ENCODE data around the gene APBA2. TPM values are rescaled to one million over a fixed set of nuclear protein-coding genes. Genes with fewer than 3 reads are reported as not detected.

Gene APBA2
- total RNA-seq, 5 donors from 2014 or later (not counting 1 experiment from before 2014, with no cell fraction given) = 78.9 to 118 (median 94.9) TPM

DNA sequence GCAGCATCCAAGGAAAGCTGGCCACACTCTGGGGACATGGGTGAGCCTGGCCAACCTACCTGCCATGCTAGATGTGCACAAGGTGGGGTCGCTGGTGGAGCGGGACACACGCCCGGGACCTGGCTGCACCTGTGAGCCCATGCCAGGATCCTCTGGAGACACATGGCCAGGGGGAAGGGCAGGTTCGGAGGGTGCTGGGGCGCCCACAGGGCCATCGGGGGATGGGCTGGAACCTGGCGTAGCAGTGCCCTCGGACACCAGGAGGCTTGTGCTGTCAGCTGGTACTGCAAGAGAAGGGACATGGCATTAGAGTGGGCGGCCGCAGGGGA lies 240.4 kb downstream of the APBA2 start:
- Histone ChIP-seq H3K36me3 (ENCODE audit: control insufficient read depth in 2 of 2, extremely low read depth in 1 of 2, insufficient read depth in 1 of 2, low read length in 1 of 2) (no peaks in the 10 kb centered on the region), H3K27ac (ENCODE audit: low read length) (no peak overlapping the region), H3K4me3 (ENCODE audit: control insufficient read depth in 1 of 2, extremely low read depth in 1 of 2, low read length in 1 of 2) (no peak overlapping the region), H3K27me3 (replicated peaks in 1 of 2; ENCODE audit: control insufficient read depth in 2 of 2, extremely low read depth in 1 of 2, insufficient read depth in 2 of 2, low read length in 1 of 2) (peaks cover 0 to 14% of the 10 kb centered on the region in 2 experiments), H3K9me3 (no peaks in the 10 kb centered on the region), H3K4me1 (ENCODE audit: control insufficient read depth in 1 of 2, extremely low read depth in 1 of 2, insufficient read depth in 2 of 2, low read length in 2 of 2) (no peaks in the 10 kb centered on the region)
- no peaks in the 10 kb centered on the region for H3K27me3 Mint-ChIP-seq
- ChIA-PET POLR2A (no interaction called here), CTCF (interaction anchor here in 1 of 2 donors (0.9 kb wide), 1 partner anchor 21 kb away, joined by 3 read pairs; no protein-coding TSS in a partner anchor)
- no peak for ATAC-seq (replicated peaks in 1 of 4)
- no peaks in the 10 kb centered on the region for H3K36me3 Mint-ChIP-seq
- H3K9me3 Mint-ChIP-seq = no peaks in the 10 kb centered on the region
- WGBS (ENCODE audit: insufficient coverage) = 82% methylated on average over 11 of the region's 11 CpGs
- no peak for DNase-seq
- H3K4me3 Mint-ChIP-seq = no peak overlapping the region
- no peak overlapping the region for H3K27ac Mint-ChIP-seq
- no peaks in the 10 kb centered on the region for H3K4me1 Mint-ChIP-seq

DNA sequence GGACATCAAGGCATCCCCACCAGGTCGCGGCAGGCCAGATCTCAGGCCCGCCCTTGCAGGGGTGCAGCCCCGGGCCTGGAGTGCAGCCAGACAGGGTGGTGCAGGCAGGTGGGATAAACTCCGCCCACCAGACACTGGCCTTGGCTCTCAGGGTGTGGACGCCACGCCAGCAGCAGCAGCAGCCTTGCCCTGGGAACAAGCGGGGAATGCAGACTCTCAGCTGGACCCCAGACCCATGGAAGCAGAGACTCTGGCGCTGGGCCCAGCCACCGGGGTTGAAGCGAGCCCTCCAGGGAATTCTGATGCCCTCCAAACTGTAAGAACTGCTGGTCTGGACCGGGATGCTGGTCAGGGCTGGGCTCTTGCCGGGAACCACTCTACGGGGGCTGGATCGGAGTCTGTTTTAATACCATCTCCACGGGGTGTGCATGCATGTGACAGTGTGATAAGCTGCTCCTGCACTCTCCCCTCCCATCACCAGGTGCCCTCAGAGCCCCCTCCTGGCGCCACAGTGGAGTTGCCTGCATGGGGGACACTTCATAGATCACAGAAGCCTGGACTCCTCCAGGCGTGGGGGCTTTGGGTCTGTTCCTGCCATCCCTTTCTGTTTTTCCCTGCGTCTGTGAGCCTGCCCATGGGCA lies 241.2 kb downstream of the APBA2 start:
- peaks cover 0 to 14% of the 10 kb centered on the region in 2 experiments for H3K27me3 ChIP-seq (replicated peaks in 1 of 2; ENCODE audit: control insufficient read depth in 2 of 2, extremely low read depth in 1 of 2, insufficient read depth in 2 of 2, low read length in 1 of 2)
- no peak overlapping the region for H3K4me3 ChIP-seq (ENCODE audit: control insufficient read depth in 1 of 2, extremely low read depth in 1 of 2, low read length in 1 of 2)
- DNase-seq (no peak), ATAC-seq (replicated peaks in 1 of 4) (no peak)
- Mint-ChIP-seq H3K4me3 (no peak overlapping the region), H3K36me3 (no peaks in the 10 kb centered on the region), H3K27me3 (peaks cover 0 to 3% of the 10 kb centered on the region in 2 donors), H3K9me3 (no peaks in the 10 kb centered on the region), H3K27ac (no peak overlapping the region), H3K4me1 (peaks cover 0 to 4% (median 0%) of the 10 kb centered on the region in 3 donors)
- POLR2A ChIA-PET = no interaction called here
- no peaks in the 10 kb centered on the region for H3K36me3 ChIP-seq (ENCODE audit: control insufficient read depth in 2 of 2, extremely low read depth in 1 of 2, insufficient read depth in 1 of 2, low read length in 1 of 2)
- H3K4me1 ChIP-seq (ENCODE audit: control insufficient read depth in 1 of 2, extremely low read depth in 1 of 2, insufficient read depth in 2 of 2, low read length in 2 of 2) = peaks cover 0 to 4% of the 10 kb centered on the region in 2 experiments
- CTCF ChIA-PET = no interaction called here
- no peaks in the 10 kb centered on the region for H3K9me3 ChIP-seq
- 82% methylated on average over 16 of the region's 19 CpGs for WGBS (ENCODE audit: insufficient coverage)
- no peak overlapping the region for H3K27ac ChIP-seq (ENCODE audit: low read length)

DNA sequence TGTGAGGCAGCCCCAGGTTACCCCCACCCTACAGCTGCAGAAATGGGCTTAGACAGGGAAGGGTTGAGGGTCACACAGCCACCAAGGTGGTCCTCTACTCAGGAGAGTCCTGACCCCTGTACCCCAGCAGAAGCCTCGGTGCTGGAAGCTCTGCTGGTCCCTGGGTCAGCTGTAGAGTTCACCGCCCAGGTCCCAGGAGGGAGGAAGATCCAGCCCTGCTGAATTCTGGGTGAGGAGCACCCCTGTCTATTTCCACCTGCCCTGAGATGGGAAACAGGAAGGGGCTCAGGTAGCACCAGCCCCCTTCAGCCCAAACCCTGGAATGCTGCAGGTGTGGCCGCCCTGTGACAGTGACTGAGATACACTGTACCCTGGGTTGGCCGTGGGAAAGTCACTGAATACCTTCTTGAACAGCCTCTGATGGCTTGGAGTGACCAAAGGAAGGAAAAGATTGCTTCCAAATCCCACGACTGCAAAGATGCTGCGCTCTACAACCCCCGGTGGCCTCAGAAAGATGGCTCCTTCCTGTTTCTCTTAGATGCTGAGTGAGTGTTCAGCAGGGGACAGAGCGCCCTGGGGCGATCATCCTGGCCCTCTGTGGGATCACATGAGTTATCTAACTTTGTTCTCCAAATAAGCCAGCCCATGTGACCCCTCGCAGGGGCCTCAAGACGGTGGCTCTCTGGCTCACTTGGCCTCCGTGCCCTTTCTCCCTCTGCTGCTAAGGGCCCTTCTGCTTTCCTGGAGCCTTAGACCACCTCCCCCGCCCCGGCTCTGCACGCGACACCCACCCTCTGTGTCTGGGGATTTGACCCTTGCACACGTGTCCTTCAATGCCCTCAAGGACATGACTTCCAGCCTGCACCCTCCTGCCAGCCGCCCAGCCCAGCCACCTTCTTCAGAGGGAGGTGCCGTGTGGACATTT lies 242.0 kb downstream of the APBA2 start:
- no peak for DNase-seq
- peaks cover 0 to 4% (median 0%) of the 10 kb centered on the region in 3 donors for H3K4me1 Mint-ChIP-seq
- H3K27me3 Mint-ChIP-seq = peaks cover 0 to 3% of the 10 kb centered on the region in 2 donors

DNA sequence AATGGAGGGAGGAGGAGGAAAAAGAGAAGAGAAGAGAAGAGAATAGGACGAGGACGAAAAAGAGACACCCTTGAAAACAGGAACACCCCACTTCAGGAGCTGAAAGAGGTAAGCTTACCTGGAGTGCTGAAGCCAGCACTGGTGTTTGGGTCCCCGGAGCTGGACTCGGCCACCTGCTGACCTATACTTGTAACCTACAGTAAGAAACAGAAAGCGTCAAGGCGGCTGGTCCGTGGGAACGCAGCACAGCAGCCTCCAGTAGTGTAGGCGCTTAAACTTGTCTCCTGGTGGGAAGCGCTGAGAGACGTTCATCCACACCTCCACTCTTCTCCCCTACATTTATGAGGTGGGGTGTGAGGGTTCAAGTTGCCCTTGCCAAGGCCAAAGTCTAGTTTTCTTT lies 242.9 kb downstream of the APBA2 start:
- Mint-ChIP-seq H3K27ac (no peak overlapping the region), H3K4me1 (peaks cover 0 to 4% (median 0%) of the 10 kb centered on the region in 3 donors), H3K9me3 (no peaks in the 10 kb centered on the region), H3K27me3 (peaks cover 0 to 3% of the 10 kb centered on the region in 2 donors), H3K36me3 (no peaks in the 10 kb centered on the region), H3K4me3 (no peak overlapping the region)
- Histone ChIP-seq H3K36me3 (ENCODE audit: control insufficient read depth in 2 of 2, extremely low read depth in 1 of 2, insufficient read depth in 1 of 2, low read length in 1 of 2) (no peaks in the 10 kb centered on the region), H3K9me3 (no peaks in the 10 kb centered on the region), H3K4me1 (ENCODE audit: control insufficient read depth in 1 of 2, extremely low read depth in 1 of 2, insufficient read depth in 2 of 2, low read length in 2 of 2) (peaks cover 0 to 7% of the 10 kb centered on the region in 2 experiments), H3K27me3 (replicated peaks in 1 of 2; ENCODE audit: control insufficient read depth in 2 of 2, extremely low read depth in 1 of 2, insufficient read depth in 2 of 2, low read length in 1 of 2) (peaks cover 0 to 19% of the 10 kb centered on the region in 2 experiments), H3K27ac (ENCODE audit: low read length) (no peak overlapping the region), H3K4me3 (ENCODE audit: control insufficient read depth in 1 of 2, extremely low read depth in 1 of 2, low read length in 1 of 2) (no peak overlapping the region)
- ChIA-PET CTCF (interaction anchor here in 1 of 2 donors (0.6 kb wide), 1 partner anchor 1804 kb away, joined by 3 read pairs; no protein-coding TSS in a partner anchor), POLR2A (no interaction called here)
- no peak for DNase-seq
- ATAC-seq (replicated peaks in 1 of 4) = no peak
- 75% methylated on average over 2 of the region's 11 CpGs for WGBS (ENCODE audit: insufficient coverage)

More for the DNA sequence above, 242.0 kb downstream of the APBA2 start:
- Histone ChIP-seq H3K9me3 (no peaks in the 10 kb centered on the region), H3K27ac (ENCODE audit: low read length) (no peak overlapping the region), H3K27me3 (replicated peaks in 1 of 2; ENCODE audit: control insufficient read depth in 2 of 2, extremely low read depth in 1 of 2, insufficient read depth in 2 of 2, low read length in 1 of 2) (peaks cover 0 to 14% of the 10 kb centered on the region in 2 experiments), H3K4me1 (ENCODE audit: control insufficient read depth in 1 of 2, extremely low read depth in 1 of 2, insufficient read depth in 2 of 2, low read length in 2 of 2) (peaks cover 0 to 7% of the 10 kb centered on the region in 2 experiments), H3K36me3 (ENCODE audit: control insufficient read depth in 2 of 2, extremely low read depth in 1 of 2, insufficient read depth in 1 of 2, low read length in 1 of 2) (no peaks in the 10 kb centered on the region), H3K4me3 (ENCODE audit: control insufficient read depth in 1 of 2, extremely low read depth in 1 of 2, low read length in 1 of 2) (no peak overlapping the region)
- no peak for ATAC-seq (replicated peaks in 1 of 4)
- no peak overlapping the region for H3K27ac Mint-ChIP-seq
- no peak overlapping the region for H3K4me3 Mint-ChIP-seq
- no peaks in the 10 kb centered on the region for H3K9me3 Mint-ChIP-seq
- H3K36me3 Mint-ChIP-seq = no peaks in the 10 kb centered on the region
- 68% methylated on average over 16 of the region's 19 CpGs for WGBS (ENCODE audit: insufficient coverage)
- ChIA-PET CTCF (interaction anchor here in 1 of 2 donors (0.6 kb wide), 1 partner anchor 1804 kb away, joined by 3 read pairs; no protein-coding TSS in a partner anchor), POLR2A (no interaction called here)

DNA sequence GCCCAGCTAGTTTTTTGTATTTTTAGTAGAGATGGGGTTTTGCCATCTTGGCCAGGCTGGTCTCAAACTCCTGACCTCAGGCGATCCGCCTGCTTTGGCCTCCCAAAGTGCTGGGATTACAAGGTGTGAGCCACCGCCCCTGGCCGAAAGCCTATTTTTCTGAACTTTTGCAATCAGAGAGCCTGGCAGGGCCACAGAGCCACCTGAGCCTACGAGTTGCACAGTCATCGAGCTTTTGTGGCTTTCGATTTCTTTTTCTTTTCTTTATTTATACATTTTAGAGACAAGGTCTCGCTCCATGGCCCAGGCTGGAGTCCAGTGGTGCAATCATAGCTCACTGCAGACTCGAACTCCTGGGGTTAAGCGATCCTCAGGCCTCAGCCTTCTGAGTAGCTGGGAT lies 243.4 kb downstream of the APBA2 start:
- no peak for ATAC-seq (replicated peaks in 1 of 4)
- Mint-ChIP-seq H3K27me3 (peaks cover 3% of the 10 kb centered on the region in 2 donors), H3K9me3 (no peaks in the 10 kb centered on the region), H3K36me3 (no peaks in the 10 kb centered on the region), H3K4me1 (peaks cover 0 to 4% (median 0%) of the 10 kb centered on the region in 3 donors), H3K4me3 (no peak overlapping the region), H3K27ac (no peak overlapping the region)
- no peaks in the 10 kb centered on the region for H3K9me3 ChIP-seq
- CTCF ChIA-PET = no interaction called here
- WGBS (ENCODE audit: insufficient coverage) = 81% methylated on average over 7 of the region's 10 CpGs
- H3K36me3 ChIP-seq (ENCODE audit: control insufficient read depth in 2 of 2, extremely low read depth in 1 of 2, insufficient read depth in 1 of 2, low read length in 1 of 2) = no peaks in the 10 kb centered on the region
- POLR2A ChIA-PET = no interaction called here
- H3K4me3 ChIP-seq (ENCODE audit: control insufficient read depth in 1 of 2, extremely low read depth in 1 of 2, low read length in 1 of 2) = no peak overlapping the region
- H3K4me1 ChIP-seq (ENCODE audit: control insufficient read depth in 1 of 2, extremely low read depth in 1 of 2, insufficient read depth in 2 of 2, low read length in 2 of 2) = peaks cover 0 to 7% of the 10 kb centered on the region in 2 experiments
- no peak overlapping the region for H3K27ac ChIP-seq (ENCODE audit: low read length)
- no peak for DNase-seq
- H3K27me3 ChIP-seq (replicated peaks in 1 of 2; ENCODE audit: control insufficient read depth in 2 of 2, extremely low read depth in 1 of 2, insufficient read depth in 2 of 2, low read length in 1 of 2) = peaks cover 0 to 22% of the 10 kb centered on the region in 2 experiments

DNA sequence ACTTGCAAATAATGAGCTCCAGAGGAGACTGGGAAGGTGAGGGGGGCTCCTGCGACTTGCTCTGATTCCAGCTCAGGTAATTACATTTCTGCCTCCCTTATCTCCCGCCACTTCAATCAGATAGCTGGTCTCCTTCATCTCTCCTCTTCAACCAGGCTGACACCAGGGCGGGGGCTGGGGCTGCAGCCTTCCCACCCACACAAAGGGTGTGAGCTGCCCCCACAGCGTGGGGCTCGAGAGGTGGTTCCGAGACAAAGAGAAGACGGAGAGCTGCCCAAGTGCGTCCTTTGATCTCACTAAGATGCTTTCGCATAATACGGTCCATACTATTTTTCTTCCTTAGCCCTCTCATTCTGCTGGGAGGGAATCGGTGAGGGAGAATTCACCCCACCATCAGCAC lies 244.2 kb downstream of the APBA2 start:
- Histone ChIP-seq H3K27me3 (replicated peaks in 1 of 2; ENCODE audit: control insufficient read depth in 2 of 2, extremely low read depth in 1 of 2, insufficient read depth in 2 of 2, low read length in 1 of 2) (peaks cover 0 to 19% of the 10 kb centered on the region in 2 experiments), H3K27ac (ENCODE audit: low read length) (no peak overlapping the region), H3K4me3 (ENCODE audit: control insufficient read depth in 1 of 2, extremely low read depth in 1 of 2, low read length in 1 of 2) (no peak overlapping the region), H3K9me3 (no peaks in the 10 kb centered on the region), H3K36me3 (ENCODE audit: control insufficient read depth in 2 of 2, extremely low read depth in 1 of 2, insufficient read depth in 1 of 2, low read length in 1 of 2) (no peaks in the 10 kb centered on the region), H3K4me1 (ENCODE audit: control insufficient read depth in 1 of 2, extremely low read depth in 1 of 2, insufficient read depth in 2 of 2, low read length in 2 of 2) (peaks cover 0 to 7% of the 10 kb centered on the region in 2 experiments)
- ChIA-PET POLR2A (no interaction called here), CTCF (no interaction called here)
- no peaks in the 10 kb centered on the region for H3K9me3 Mint-ChIP-seq
- DNase-seq (no peak), ATAC-seq (replicated peaks in 1 of 4) (no peak)
- WGBS (ENCODE audit: insufficient coverage) = no CpG with 5 or more reads among the region's 11 CpGs
- H3K36me3 Mint-ChIP-seq = no peaks in the 10 kb centered on the region
- H3K4me1 Mint-ChIP-seq = peaks cover 0 to 4% (median 0%) of the 10 kb centered on the region in 3 donors
- H3K27me3 Mint-ChIP-seq = peaks cover 3% of the 10 kb centered on the region in 2 donors
- no peak overlapping the region for H3K4me3 Mint-ChIP-seq
- H3K27ac Mint-ChIP-seq = no peak overlapping the region
